Fibroblast of skin of abdomen (primary cell): Measurements from ENCODE around the gene PDE10A.
"Not testable (repeated sequence)": the region's sequence is repeated elsewhere in the genome, so short reads cannot be mapped to it uniquely, and the experiment has no call there.

ENCODE experiments used
- DNase-seq: peaks from one replicate; pipeline ENCODE4 v3.0.0-alpha.2; 2013

Gene PDE10A

DNA sequence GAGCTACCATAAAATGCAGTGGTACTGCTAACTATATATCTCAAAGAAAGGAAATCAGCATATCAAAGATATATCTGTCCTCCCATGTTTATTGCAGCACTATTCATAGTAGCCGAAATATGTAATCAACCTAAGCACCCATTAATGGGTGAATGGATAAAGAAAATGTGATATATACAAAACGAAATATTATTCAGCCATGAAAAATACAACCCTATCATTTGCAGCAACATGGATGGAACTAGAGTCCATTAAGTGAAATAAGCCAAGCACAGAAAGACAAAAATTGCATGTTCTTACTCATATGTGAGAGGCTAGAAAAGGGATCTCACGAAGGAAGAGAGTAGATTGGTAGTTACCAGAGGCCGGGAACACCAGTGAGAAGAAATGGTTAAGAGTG lies 126.1 kb downstream of the PDE10A start:
- no peak for DNase-seq

GRCh38 chr6:165519316-165519715 lies 143.7 kb downstream of the PDE10A start:
- no peak for DNase-seq

GRCh38 chr6:165515963-165516624 lies 146.9 kb downstream of the PDE10A start:
- DNase-seq: peak; percentile 6

- DNase-seq: no peak
These were observed 148.4 kb downstream of the PDE10A start for GRCh38 chr6:165514621-165515020.

DNA sequence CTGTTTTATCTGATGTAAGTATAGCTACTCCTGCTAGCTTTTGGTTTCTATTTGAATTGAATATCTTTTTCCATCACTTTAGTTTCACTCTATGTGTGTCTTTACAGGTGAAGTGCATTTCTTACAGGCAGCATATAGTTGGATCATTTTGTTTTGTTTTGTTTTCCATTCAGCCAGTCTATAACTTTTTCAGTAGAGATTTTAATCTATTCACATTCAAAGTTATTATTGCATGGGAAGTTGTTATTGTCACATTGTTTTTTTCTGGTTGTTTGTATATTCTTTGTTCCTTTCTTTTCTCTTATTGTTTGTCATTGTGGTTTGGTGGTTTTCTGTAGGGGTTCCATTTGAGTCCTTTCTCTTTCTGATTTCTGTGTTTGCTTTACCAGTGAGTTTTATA lies 151.2 kb downstream of the PDE10A start:
- DNase-seq: no peak

DNA sequence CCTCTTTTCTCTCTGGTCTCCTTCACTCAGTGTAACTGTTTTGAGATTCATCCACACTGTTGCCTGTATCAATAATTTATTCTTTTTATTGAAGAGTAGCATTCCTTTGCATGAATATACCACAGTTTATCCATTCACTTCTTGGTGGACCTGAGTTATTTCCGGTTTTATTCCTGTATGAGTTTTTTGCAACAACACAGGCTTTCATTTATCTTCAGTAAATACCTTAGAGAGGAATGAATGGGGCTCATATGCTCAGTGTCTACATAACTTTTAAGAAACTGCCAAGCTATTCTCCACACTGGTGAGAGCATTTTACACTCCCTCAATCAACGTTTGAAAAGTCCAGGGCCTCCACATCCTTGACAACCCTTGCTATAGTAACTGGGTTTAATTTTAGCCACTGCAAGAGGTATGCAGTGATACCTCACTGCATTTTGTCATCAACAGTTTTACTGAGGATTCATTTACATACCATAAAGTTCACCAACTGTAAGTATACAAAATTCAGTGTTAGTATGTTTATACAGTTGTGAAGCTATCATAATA lies 154.6 kb downstream of the PDE10A start:
- DNase-seq: no peak

GRCh38 chr6:165506657-165507056 lies 156.4 kb downstream of the PDE10A start:
- DNase-seq: no peak

GRCh38 chr6:165500214-165500907 lies 162.7 kb downstream of the PDE10A start:
- not testable (repeated sequence) for DNase-seq

DNA sequence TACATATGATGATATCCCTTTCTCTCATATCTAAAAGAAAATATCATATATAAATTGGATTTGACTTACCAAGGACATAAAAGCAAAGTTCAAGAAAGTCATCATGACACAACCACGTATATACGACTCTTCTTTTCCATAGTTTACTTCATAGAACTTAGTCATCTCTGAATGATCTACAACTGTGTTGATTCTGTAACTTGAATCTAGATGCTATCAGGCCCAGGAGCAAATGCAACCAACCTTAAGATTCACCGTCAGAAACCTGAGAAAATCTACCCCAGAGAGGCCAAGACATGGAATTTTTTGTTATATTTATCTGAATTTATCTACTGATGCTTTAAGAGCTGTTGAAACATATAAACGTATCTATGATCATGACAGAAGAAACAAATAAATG lies 165.6 kb downstream of the PDE10A start:
- DNase-seq: no peak

GRCh38 chr6:165488624-165489295 lies 174.3 kb downstream of the PDE10A start:
- no peak for DNase-seq

DNA sequence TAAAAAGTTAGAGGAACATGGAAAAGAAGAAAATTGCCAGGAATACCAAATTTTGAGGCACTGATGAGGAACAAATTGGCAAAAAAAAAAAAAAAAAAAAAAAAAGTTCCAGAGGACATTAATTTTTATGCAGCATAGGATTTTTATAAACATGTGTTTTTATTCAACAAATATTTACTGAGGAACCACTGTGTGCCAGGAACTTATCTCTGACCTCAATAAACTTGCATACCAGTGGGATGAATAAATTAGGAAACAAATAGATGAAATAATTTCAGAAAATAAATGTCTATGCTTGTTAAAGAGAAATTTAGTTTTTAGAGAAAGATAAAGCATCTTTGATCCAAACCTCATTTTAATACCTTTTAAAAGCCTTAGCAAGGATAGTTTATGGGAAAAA lies 175.1 kb downstream of the PDE10A start:
- no peak for DNase-seq

GRCh38 chr6:165487347-165487746 lies 175.7 kb downstream of the PDE10A start:
- no peak for DNase-seq

DNA sequence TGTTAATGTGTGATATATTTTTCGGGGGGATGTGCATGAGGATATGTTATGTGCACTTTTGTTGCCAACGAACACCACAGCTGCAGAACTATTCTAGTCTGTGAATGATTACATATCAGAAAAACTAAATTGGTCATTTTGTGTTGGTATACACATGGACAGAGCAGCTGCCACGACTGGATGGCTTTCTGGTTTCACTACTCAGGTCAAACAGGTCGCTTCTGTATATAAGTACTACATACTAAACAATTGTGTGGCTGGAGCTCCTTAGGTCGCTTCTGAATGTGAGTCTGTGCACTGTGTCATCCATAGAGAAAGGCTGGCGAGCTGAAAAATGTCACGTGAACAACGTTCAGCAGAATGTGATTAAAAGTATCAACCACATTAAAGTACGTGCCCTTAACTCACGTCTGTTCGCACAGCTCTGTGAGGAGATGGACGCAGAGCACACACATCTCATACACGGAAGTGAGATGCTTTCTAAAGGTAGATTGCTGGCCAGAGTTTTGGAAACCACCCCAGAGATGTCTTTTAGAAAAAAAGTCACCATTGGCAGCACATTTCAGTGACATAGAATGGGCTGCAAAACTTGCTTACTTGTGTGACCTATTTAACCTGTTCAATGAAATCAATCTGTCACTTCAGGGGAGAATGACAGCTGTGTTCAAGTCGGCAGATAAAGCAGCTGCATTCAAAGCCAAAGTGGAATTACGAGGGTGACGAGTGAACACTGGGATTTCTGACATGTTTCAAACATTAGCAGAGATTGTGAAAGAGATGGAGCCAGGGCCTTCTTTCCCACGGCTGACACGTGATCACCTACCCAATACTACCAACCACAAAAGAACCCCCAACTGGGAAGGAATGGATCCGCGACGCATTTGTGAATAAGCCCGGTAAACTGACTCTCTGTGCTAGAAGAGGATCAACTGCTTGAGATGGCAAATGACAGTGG lies 176.6 kb downstream of the PDE10A start:
- DNase-seq: no peak

DNA sequence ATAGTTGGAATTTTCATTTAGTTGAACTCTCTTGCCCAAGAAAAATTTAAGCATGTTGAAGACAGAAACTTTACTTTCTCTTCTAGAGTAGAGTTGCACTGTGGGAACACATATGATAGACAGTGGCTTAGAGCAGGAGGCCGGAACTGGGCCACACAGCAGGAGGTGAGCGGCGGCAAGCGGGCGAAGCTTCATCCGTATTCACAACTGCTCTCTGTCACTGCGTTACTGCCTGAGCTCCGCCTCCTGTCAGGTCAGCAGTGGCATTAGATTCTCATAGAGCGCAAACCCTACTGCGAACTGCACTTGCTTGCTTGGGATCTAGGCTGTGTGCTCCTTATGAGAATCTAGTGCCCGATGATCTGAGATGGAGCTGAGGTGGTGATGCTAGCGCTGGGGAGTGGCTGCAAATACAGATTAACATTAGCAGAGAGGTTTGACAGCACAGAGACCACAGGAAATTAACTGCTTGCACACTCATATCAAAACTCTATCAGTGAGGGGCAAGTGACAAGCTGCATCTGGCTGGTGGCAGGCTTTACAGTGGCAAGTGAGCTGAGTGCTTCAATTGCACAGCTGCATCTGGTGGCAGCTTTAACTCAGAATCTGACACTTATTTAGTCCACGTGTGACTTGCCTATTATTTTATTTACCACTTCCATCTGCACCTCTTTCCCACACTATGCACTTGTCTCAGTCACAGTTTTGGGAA lies 178.7 kb downstream of the PDE10A start:
- no peak for DNase-seq

DNA sequence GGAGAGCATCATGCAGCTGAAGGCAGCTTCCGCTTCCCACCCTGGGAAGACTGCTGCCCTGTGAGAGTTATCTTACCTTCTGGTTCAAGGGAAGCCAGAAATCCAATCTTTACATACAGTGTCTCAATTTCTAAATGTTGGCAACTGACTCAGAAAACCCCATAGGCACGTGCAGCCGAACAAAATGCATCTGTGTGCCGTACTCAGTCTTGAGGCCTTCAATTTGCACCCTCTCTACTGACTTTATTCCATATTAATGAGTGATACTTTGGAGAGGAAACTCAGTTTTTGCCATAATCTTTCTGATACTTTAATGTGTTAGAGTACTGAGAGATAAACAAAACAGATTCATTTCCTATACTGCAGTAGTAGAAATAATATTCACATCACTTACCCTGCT lies 181.1 kb downstream of the PDE10A start:
- DNase-seq: no peak

DNA sequence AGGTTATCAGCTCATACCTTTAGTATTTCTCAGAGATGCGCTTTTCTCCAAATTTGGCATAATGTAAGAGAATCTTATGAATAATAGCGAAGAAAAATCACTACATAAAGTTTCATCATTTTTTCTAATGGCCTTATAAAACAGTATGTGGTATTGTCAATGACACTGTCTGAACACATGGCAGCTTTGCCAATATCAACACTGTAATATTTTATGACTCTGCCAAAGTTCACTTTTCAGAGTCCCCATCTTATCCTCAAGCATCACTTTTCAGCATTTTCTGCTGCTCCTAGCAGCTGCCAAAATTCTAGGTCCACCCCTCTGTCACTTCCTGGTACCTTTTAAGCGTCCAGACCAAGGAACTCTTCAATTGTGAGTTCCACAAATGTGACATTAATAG lies 182.1 kb downstream of the PDE10A start:
- no peak for DNase-seq

DNA sequence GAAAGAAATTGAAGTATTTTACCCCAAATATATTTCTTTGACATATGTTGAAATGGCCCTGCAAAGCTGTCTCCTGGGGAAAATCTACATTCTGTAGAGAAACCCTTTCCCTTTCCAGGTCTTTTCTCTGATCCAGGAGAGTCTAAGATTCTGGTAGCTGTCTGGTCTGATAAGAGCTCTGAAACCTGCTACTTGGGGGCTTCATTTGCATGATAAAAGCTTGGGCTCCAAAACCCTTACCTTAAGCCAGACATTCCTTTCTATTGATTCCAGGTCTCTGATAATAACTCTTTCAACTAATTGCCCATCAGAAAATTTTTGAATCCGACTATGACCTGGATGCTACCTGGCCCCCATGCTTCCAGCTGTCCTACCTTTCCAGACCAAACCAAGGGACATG lies 184.5 kb downstream of the PDE10A start:
- no peak for DNase-seq

GRCh38 chr6:165469483-165469882 lies 193.6 kb downstream of the PDE10A start:
- DNase-seq: no peak

DNA sequence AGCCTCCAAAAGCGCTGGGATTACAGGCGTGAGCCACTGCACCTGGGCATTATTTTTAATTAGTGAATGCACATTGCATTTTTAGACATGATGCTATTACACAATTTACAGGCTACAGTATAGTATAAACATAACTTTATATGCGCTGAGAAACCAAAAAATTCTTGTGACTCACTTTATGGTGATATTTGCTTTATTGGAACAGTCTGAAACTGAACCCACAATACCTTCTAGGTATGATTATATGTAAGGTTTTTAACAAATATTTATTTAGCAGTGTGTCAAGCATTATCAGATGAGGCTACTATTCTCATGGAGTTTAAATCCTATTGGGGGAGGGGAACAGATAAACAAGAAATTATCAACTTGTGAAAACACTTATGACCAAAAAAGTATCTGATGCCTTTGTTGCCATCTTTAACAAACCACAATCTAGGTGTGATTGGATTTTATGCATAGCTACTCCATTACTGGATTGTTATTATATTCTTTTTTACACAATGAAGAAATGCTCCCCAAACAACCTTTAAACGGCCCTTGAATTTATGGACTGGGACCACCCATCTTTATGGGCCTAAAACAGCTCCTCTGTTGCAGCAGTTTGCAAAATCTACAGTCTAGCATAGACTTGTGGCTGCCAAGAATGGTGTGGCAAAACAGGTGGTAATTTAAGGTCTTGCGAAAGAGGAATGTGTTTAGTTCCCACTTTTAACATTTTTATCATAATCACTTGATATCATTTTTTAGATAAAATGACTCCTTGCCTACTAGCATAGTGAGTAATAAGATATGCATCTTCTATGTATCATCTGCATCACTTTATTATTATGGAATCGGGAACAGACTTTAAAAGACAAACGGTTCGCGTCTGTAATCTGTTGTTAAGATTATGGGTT lies 194.5 kb downstream of the PDE10A start:
- no peak for DNase-seq

DNA sequence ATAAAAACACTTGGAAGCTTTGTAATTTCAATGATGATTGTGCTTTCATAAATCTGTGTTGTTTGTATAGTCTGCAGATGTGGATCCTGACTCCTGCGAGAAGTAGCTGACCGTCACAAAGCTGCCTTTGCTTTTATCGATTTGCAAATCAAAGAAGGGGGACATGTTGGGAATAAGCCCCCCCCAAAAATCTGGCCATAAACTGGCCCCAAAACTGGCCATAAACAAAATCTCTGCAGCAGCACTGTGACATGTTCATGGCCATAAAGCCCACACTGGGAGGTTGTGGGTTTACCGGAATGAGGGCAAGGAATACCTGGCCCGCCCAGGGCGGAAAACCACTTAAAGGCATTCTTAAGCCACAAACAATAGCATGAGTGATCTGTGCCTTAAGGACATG lies 199.5 kb downstream of the PDE10A start:
- DNase-seq: not testable (repeated sequence)
